ES-I3 (cell line): ENCODE measurements around the gene NFIC.
"Not testable (repeated sequence)": the region's sequence is repeated elsewhere in the genome, so short reads cannot be mapped to it uniquely, and the experiment has no call there.

Source experiments
- H3K36me3 ChIP-seq: 2 replicates; pipeline ENCODE4 v1.6.1; 2013; ENCODE audit warnings: mild to moderate bottlenecking, low read length, control low read depth, moderate library complexity; ENCODE audit not compliant: insufficient read depth
- H3K4me1 ChIP-seq: 2 replicates; pipeline ENCODE4 v1.6.1; 2013; ENCODE audit warnings: mild to moderate bottlenecking, control low read depth, low read length; ENCODE audit not compliant: insufficient read depth
- H3K9ac ChIP-seq: 2 replicates; pipeline ENCODE4 v1.6.1; 2013; ENCODE audit warnings: low read depth, mild to moderate bottlenecking, low read length, moderate library complexity
- H3K9me3 ChIP-seq: 2 replicates; pipeline ENCODE4 v1.6.1; 2013; ENCODE audit warnings: mild to moderate bottlenecking, low read length, moderate library complexity; ENCODE audit not compliant: control insufficient read depth, insufficient read depth

The NFIC gene

GRCh38 chr19:3369337-3370213 is 3.2 kb downstream of the NFIC start:
- Histone ChIP-seq H3K36me3 (no peaks in the 10 kb centered on the region), H3K9ac (peak overlapping the region; percentile 48), H3K9me3 (no peaks in the 10 kb centered on the region), H3K4me1 (no peaks in the 10 kb centered on the region; the same call in 1 of the 2 replicates)

GRCh38 chr19:3370214-3370720 is 3.9 kb downstream of the NFIC start:
- Histone ChIP-seq H3K4me1 (no peaks in the 10 kb centered on the region; the same call in 1 of the 2 replicates), H3K36me3 (no peaks in the 10 kb centered on the region), H3K9me3 (no peaks in the 10 kb centered on the region), H3K9ac (peak overlapping the region; percentile 48; the same call in 1 of the 2 replicates)

GRCh38 chr19:3370728-3371591 is 4.6 kb downstream of the NFIC start:
- Histone ChIP-seq H3K9ac (no peak overlapping the region), H3K4me1 (peaks cover 5% of the 10 kb centered on the region; the same call in 1 of the 2 replicates), H3K36me3 (no peaks in the 10 kb centered on the region), H3K9me3 (no peaks in the 10 kb centered on the region)

- Histone ChIP-seq H3K9me3 (no peaks in the 10 kb centered on the region), H3K9ac (no peak overlapping the region)
Measured at GRCh38 chr19:3372413-3372812, 6.0 kb downstream of the NFIC start.

GRCh38 chr19:3373971-3374368 is 7.6 kb downstream of the NFIC start:
- Histone ChIP-seq H3K9ac (no peak overlapping the region), H3K9me3 (no peaks in the 10 kb centered on the region), H3K4me1 (peaks cover 5% of the 10 kb centered on the region; the same call in 1 of the 2 replicates), H3K36me3 (no peaks in the 10 kb centered on the region)

More at GRCh38 chr19:3372413-3372812, 6.0 kb downstream of the NFIC start:
- Histone ChIP-seq H3K4me1 (peaks cover 5% of the 10 kb centered on the region; the same call in 1 of the 2 replicates), H3K36me3 (no peaks in the 10 kb centered on the region)

- peaks cover 5% of the 10 kb centered on the region; the same call in 1 of the 2 replicates for H3K4me1 ChIP-seq
- no peak overlapping the region for H3K9ac ChIP-seq
- no peaks in the 10 kb centered on the region for H3K36me3 ChIP-seq
- H3K9me3 ChIP-seq: no peaks in the 10 kb centered on the region
Measured at GRCh38 chr19:3374369-3375112, 8.2 kb downstream of the NFIC start.

GRCh38 chr19:3375221-3376090 is 9.1 kb downstream of the NFIC start:
- no peak overlapping the region for H3K9ac ChIP-seq
- H3K4me1 ChIP-seq: peaks cover 5% of the 10 kb centered on the region; the same call in 1 of the 2 replicates
- H3K36me3 ChIP-seq: no peaks in the 10 kb centered on the region
- H3K9me3 ChIP-seq: no peaks in the 10 kb centered on the region

GRCh38 chr19:3376091-3376455 is 9.7 kb downstream of the NFIC start:
- not testable (repeated sequence) for H3K9me3 ChIP-seq, H3K9ac ChIP-seq, H3K4me1 ChIP-seq, H3K36me3 ChIP-seq

- Histone ChIP-seq H3K36me3 (no peaks in the 10 kb centered on the region), H3K9me3 (no peaks in the 10 kb centered on the region), H3K9ac (no peak overlapping the region), H3K4me1 (peaks cover 8% of the 10 kb centered on the region; the same call in 1 of the 2 replicates)
Measured at GRCh38 chr19:3378352-3379150, 12.2 kb downstream of the NFIC start.

GRCh38 chr19:3380829-3381228 is 14.4 kb downstream of the NFIC start:
- no peaks in the 10 kb centered on the region for H3K36me3 ChIP-seq
- peaks cover 6% of the 10 kb centered on the region; the same call in 1 of the 2 replicates for H3K4me1 ChIP-seq

GRCh38 chr19:3381701-3382372 is 15.5 kb downstream of the NFIC start:
- Histone ChIP-seq H3K4me1 (peaks cover 6% of the 10 kb centered on the region; the same call in 1 of the 2 replicates), H3K9me3 (no peaks in the 10 kb centered on the region), H3K9ac (no peak overlapping the region), H3K36me3 (no peaks in the 10 kb centered on the region)

More at GRCh38 chr19:3380829-3381228, 14.4 kb downstream of the NFIC start:
- no peaks in the 10 kb centered on the region for H3K9me3 ChIP-seq
- no peak overlapping the region for H3K9ac ChIP-seq

GRCh38 chr19:3382460-3383100 is 16.2 kb downstream of the NFIC start:
- Histone ChIP-seq H3K9ac (no peak overlapping the region), H3K9me3 (no peaks in the 10 kb centered on the region), H3K4me1 (peaks cover 6% of the 10 kb centered on the region; the same call in 1 of the 2 replicates), H3K36me3 (no peaks in the 10 kb centered on the region)
